ENCODE data around the gene GAL3ST2. TPM values are rescaled to one million over a fixed set of nuclear protein-coding genes. Genes with fewer than 3 reads are reported as not detected.
A peak's percentile ranks its signal among the peaks of the same experiment; 100 is the strongest.
"Not testable (repeated sequence)": the region's sequence is repeated elsewhere in the genome, so short reads cannot be mapped to it uniquely, and the experiment has no call there.

GAL3ST2 gene
- total RNA-seq, 1 experiment from 2014 or later = not detected

GRCh38 chr2:241748468-241749256, 28.0 kb upstream of the GAL3ST2 start:
- no peak for DNase-seq (ENCODE audit: low spot score)

GRCh38 chr2:241750076-241750840, 26.4 kb upstream of the GAL3ST2 start:
- DNase-seq (ENCODE audit: low spot score) = no peak

- no peak for DNase-seq (ENCODE audit: low spot score)
Measured at GRCh38 chr2:241751152-241751551, 25.5 kb upstream of the GAL3ST2 start.

- DNase-seq (ENCODE audit: low spot score) = no peak
Measured at GRCh38 chr2:241751776-241752175, 24.8 kb upstream of the GAL3ST2 start.

GRCh38 chr2:241752253-241752652, 24.4 kb upstream of the GAL3ST2 start:
- no peak for DNase-seq (ENCODE audit: low spot score)

- DNase-seq (ENCODE audit: low spot score) = no peak
Measured at GRCh38 chr2:241752689-241753276, 23.8 kb upstream of the GAL3ST2 start.

- DNase-seq (ENCODE audit: low spot score) = no peak
Measured at GRCh38 chr2:241753493-241753892, 23.1 kb upstream of the GAL3ST2 start.

GRCh38 chr2:241754042-241754441, 22.6 kb upstream of the GAL3ST2 start:
- no peak for DNase-seq (ENCODE audit: low spot score)

- DNase-seq (ENCODE audit: low spot score) = no peak
Measured at GRCh38 chr2:241755166-241755565, 21.5 kb upstream of the GAL3ST2 start.

GRCh38 chr2:241755777-241756176, 20.8 kb upstream of the GAL3ST2 start:
- DNase-seq (ENCODE audit: low spot score) = no peak

- DNase-seq (ENCODE audit: low spot score) = no peak
Measured at GRCh38 chr2:241759067-241759807, 17.4 kb upstream of the GAL3ST2 start.

GRCh38 chr2:241759893-241760292, 16.7 kb upstream of the GAL3ST2 start:
- not testable (repeated sequence) for DNase-seq (ENCODE audit: low spot score)

- DNase-seq (ENCODE audit: low spot score) = no peak
Measured at GRCh38 chr2:241760301-241760771, 16.3 kb upstream of the GAL3ST2 start.

GRCh38 chr2:241762321-241762932, 14.2 kb upstream of the GAL3ST2 start:
- DNase-seq (ENCODE audit: low spot score) = no peak

- DNase-seq (ENCODE audit: low spot score) = peak; percentile 25
Measured at GRCh38 chr2:241762933-241763369, 13.7 kb upstream of the GAL3ST2 start.

GRCh38 chr2:241763551-241764274, 12.9 kb upstream of the GAL3ST2 start:
- DNase-seq (ENCODE audit: low spot score) = no peak

GRCh38 chr2:241764275-241765241, 12.1 kb upstream of the GAL3ST2 start:
- DNase-seq (ENCODE audit: low spot score) = no peak

GRCh38 chr2:241767464-241768250, 9.0 kb upstream of the GAL3ST2 start:
- DNase-seq (ENCODE audit: low spot score) = no peak
